HL-60 (cell line): ENCODE results near the gene LRP2.

Experiments
- CTCF ChIP-seq: IDR thresholded peaks from one replicate; pipeline ENCODE4 v1.5.1; 2011; ENCODE audit warnings: low read length, control low read depth, inconsistent platforms; ENCODE audit not compliant: insufficient read depth
- GABPA ChIP-seq: IDR thresholded peaks from 2 replicates; pipeline ENCODE4 v1.6.1; 2012; ENCODE audit warnings: low read depth
- POLR2AphosphoS5 ChIP-seq: IDR thresholded peaks from 2 replicates; pipeline ENCODE4 v1.6.1; 2012; ENCODE audit warnings: low read depth

GRCh38 chr2:169222665-169223064 lies 139.7 kb downstream of the LRP2 start:
- TF ChIP-seq CTCF (no peak), POLR2AphosphoS5 (no peak), GABPA (no peak)
